Measurements from ENCODE around the gene PWWP2B.

Gene PWWP2B

DNA sequence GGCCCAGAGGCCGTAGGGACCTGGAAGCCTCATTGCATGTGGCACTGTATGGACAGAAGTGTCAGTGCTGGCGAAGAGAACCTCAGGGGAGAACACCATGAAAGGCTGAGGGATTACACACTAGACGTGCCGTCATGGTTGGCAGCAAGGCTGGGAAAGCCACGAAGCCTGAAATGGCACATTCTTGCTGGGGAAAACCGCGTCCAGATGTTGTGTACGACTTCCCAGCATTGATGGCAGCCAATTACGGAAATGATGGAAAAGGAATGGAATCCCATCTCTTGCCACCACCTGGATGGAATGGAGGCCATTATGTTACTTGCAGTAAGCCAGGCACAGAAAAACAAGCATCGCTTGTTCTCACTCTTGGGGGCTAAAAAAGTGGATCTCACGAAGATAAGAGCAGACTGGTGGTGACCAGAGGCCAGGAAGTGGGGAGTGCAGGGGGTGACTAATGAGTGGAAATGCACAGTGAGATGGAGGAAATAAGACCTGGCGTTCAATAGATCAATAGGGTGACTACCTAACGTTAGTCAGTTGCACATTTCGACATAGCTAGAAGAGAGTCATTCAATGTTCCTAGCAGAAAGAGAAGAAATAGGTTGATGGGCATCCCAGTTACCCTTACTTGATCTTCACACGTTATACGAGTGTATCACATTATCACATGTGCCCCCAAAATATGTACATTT, 14.6 kb upstream of the PWWP2B start:
- Histone ChIP-seq H3K4me2 (ENCODE audit: low read length) (no peak overlapping the region), H3K36me3 (ENCODE audit: control insufficient read depth, low read length) (no peaks in the 10 kb centered on the region), H3K4me3 (ENCODE audit: low read length) (no peak overlapping the region), H3K4me1 (ENCODE audit: control insufficient read depth, low read length) (peaks cover 46% of the 10 kb centered on the region), H3K9me2 (replicated peaks; ENCODE audit: control insufficient read depth, low read length) (no peaks in the 10 kb centered on the region), H4K20me1 (ENCODE audit: control insufficient read depth, insufficient read depth, low read depth, low read length) (no peaks in the 10 kb centered on the region), H3K27ac (ENCODE audit: low read depth, low read length) (no peak overlapping the region), H3K9me3 (ENCODE audit: control insufficient read depth, insufficient read depth, low read length) (no peaks in the 10 kb centered on the region), H3K27me3 (ENCODE audit: control insufficient read depth, low read length) (no peaks in the 10 kb centered on the region), H3F3A (ENCODE audit: control insufficient read depth, insufficient read depth) (no peaks in the 10 kb centered on the region), H3K79me2 (ENCODE audit: control insufficient read depth, low read length) (no peaks in the 10 kb centered on the region)
- TF ChIP-seq EZH2phosphoT487 (IDR thresholded peaks at IDR 0.05; ENCODE audit: borderline replicate concordance, low read length), result no peak
- TF ChIP-seq, protein P1, sequence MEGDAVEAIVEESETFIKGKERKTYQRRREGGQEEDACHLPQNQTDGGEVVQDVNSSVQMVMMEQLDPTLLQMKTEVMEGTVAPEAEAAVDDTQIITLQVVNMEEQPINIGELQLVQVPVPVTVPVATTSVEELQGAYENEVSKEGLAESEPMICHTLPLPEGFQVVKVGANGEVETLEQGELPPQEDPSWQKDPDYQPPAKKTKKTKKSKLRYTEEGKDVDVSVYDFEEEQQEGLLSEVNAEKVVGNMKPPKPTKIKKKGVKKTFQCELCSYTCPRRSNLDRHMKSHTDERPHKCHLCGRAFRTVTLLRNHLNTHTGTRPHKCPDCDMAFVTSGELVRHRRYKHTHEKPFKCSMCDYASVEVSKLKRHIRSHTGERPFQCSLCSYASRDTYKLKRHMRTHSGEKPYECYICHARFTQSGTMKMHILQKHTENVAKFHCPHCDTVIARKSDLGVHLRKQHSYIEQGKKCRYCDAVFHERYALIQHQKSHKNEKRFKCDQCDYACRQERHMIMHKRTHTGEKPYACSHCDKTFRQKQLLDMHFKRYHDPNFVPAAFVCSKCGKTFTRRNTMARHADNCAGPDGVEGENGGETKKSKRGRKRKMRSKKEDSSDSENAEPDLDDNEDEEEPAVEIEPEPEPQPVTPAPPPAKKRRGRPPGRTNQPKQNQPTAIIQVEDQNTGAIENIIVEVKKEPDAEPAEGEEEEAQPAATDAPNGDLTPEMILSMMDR (IDR thresholded peaks at IDR 0.05; ENCODE audit: low read depth, low read length, poor library complexity, severe bottlenecking), result no peak

DNA sequence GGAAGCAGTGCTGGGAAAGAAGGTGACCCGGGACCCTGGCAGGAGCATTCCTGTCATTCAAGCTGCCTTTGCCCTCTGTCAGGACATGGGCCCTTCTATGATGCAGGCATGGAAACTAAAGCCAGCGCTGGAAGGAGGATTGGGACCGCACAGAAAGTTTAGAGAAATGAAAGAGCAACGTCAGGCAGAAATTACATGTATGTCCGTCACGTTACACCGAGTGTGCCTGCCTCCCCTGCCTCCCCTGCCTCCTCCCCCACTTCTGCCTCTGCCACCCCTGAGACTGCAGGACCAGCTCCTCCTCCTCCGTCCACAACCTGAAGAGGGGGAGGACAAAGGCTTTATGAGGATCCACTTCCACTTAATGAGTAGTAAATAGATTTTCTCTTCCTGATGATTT, 13.9 kb upstream of the PWWP2B start:
- no peaks in the 10 kb centered on the region for H3K9me3 ChIP-seq (ENCODE audit: control insufficient read depth, insufficient read depth, low read length)
- H3K4me2 ChIP-seq (ENCODE audit: low read length), result peak overlapping the region; percentile 60; the same call in 1 of the 2 replicates
- no peaks in the 10 kb centered on the region for H3K9me2 ChIP-seq (replicated peaks; ENCODE audit: control insufficient read depth, low read length)
- no peaks in the 10 kb centered on the region for H3K36me3 ChIP-seq (ENCODE audit: control insufficient read depth, low read length)
- H3F3A ChIP-seq (ENCODE audit: control insufficient read depth, insufficient read depth), result no peaks in the 10 kb centered on the region
- 0 out of 2 replicates have a peak overlapping the region, but pooled peaks have one; percentile 14 for H3K4me3 ChIP-seq (ENCODE audit: low read length)
- no peak for TF ChIP-seq EZH2phosphoT487 (IDR thresholded peaks at IDR 0.05; ENCODE audit: borderline replicate concordance, low read length)
- TF ChIP-seq, protein P1 (IDR thresholded peaks at IDR 0.05; ENCODE audit: low read depth, low read length, poor library complexity, severe bottlenecking), result no peak
- no peak overlapping the region for H3K27ac ChIP-seq (ENCODE audit: low read depth, low read length)
- no peaks in the 10 kb centered on the region for H4K20me1 ChIP-seq (ENCODE audit: control insufficient read depth, insufficient read depth, low read depth, low read length)
- H3K79me2 ChIP-seq (ENCODE audit: control insufficient read depth, low read length), result no peaks in the 10 kb centered on the region
- H3K4me1 ChIP-seq (ENCODE audit: control insufficient read depth, low read length), result peaks cover 51% of the 10 kb centered on the region
- no peaks in the 10 kb centered on the region for H3K27me3 ChIP-seq (ENCODE audit: control insufficient read depth, low read length)

DNA sequence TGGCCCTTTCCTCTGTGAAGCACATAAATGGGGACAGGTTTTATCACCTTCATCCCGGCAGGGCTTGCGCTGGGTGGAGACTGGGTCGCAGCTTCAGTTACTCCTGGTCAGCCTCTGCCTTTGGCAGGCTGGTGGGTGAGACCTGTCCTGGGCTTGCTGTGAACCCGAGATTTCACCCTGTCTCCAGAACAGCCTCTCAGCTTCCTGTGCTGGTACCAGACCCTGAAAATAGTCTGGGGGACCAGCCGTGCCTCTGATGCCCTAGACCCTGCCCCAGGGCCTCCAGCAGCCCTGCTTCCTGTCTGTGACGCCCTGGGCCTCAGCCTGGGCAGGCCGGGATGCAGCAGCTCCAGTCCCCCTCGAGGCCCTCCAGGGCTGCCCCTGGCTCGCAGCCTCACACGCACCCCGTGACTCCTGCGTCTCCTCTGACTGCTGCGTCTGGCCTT, 13.2 kb upstream of the PWWP2B start:
- H3K9me3 ChIP-seq (ENCODE audit: control insufficient read depth, insufficient read depth, low read length), result no peaks in the 10 kb centered on the region
- peaks cover 51% of the 10 kb centered on the region for H3K4me1 ChIP-seq (ENCODE audit: control insufficient read depth, low read length)
- H3K36me3 ChIP-seq (ENCODE audit: control insufficient read depth, low read length), result no peaks in the 10 kb centered on the region
- H3K9me2 ChIP-seq (replicated peaks; ENCODE audit: control insufficient read depth, low read length), result no peaks in the 10 kb centered on the region
- no peaks in the 10 kb centered on the region for H4K20me1 ChIP-seq (ENCODE audit: control insufficient read depth, insufficient read depth, low read depth, low read length)
- no peaks in the 10 kb centered on the region for H3K79me2 ChIP-seq (ENCODE audit: control insufficient read depth, low read length)
- TF ChIP-seq, protein P1 (IDR thresholded peaks at IDR 0.05; ENCODE audit: low read depth, low read length, poor library complexity, severe bottlenecking), result no peak
- no peak for TF ChIP-seq EZH2phosphoT487 (IDR thresholded peaks at IDR 0.05; ENCODE audit: borderline replicate concordance, low read length)
- no peaks in the 10 kb centered on the region for H3K27me3 ChIP-seq (ENCODE audit: control insufficient read depth, low read length)
- peak overlapping the region; percentile 60 for H3K4me2 ChIP-seq (ENCODE audit: low read length)
- H3K4me3 ChIP-seq (ENCODE audit: low read length), result no peak overlapping the region
- H3F3A ChIP-seq (ENCODE audit: control insufficient read depth, insufficient read depth), result no peaks in the 10 kb centered on the region
- no peak overlapping the region for H3K27ac ChIP-seq (ENCODE audit: low read depth, low read length)
